GM18867 (cell line): ENCODE data around the gene THOC2.
A peak's percentile ranks its signal among the peaks of the same experiment; 100 is the strongest.
"Not testable (repeated sequence)": the region's sequence is repeated elsewhere in the genome, so short reads cannot be mapped to it uniquely, and the experiment has no call there.

Source experiments
- ATAC-seq: cut with Tn5 transposase; IDR thresholded peaks from one replicate; pipeline ENCODE4 v1.9.1; 2021; ENCODE audit warnings: mild to moderate bottlenecking, moderate library complexity; ENCODE audit not compliant: unreplicated experiment

THOC2 gene

GRCh38 chrX:123736333-123736921 is 3.6 kb upstream of the THOC2 start:
- no peak for ATAC-seq

DNA sequence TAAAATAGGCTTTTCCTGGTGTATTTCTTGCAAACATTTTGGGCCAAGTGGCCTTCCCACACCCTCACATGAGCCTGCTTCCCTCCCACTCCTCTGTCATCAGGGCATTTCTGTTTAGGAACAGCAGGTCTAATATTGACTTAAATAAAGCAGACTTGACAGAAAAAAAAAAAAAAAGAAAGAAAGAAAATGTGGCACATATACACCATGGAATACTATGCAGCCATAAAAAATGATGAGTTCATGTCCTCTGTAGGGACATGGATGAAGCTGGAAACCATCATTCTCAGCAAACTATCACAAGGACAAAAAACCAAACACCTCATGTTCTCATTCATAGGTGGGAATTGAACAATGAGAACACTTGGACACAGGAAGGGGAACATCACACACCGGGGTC is 2.3 kb upstream of the THOC2 start:
- ATAC-seq = not testable (repeated sequence)

DNA sequence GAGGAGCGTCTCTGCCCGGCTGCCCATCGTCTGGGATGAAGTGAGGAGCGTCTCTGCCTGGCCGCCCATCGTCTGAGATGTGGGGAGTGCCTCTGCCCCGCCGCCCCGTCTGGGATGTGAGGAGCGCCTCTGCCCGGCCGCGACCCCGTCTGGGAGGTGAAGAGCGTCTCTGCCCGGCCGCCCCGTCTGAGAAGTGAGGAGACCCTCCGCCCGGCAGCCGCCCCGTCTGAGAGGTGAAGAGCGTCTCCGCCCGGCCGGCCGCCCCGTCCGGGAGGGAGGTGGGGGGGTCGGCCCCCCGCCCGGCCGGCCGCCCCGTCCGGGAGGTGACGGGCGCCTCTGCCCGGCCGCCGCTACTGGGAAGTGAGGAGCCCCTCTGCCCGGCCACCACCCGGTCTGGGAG is 1.2 kb upstream of the THOC2 start:
- ATAC-seq = not testable (repeated sequence)

DNA sequence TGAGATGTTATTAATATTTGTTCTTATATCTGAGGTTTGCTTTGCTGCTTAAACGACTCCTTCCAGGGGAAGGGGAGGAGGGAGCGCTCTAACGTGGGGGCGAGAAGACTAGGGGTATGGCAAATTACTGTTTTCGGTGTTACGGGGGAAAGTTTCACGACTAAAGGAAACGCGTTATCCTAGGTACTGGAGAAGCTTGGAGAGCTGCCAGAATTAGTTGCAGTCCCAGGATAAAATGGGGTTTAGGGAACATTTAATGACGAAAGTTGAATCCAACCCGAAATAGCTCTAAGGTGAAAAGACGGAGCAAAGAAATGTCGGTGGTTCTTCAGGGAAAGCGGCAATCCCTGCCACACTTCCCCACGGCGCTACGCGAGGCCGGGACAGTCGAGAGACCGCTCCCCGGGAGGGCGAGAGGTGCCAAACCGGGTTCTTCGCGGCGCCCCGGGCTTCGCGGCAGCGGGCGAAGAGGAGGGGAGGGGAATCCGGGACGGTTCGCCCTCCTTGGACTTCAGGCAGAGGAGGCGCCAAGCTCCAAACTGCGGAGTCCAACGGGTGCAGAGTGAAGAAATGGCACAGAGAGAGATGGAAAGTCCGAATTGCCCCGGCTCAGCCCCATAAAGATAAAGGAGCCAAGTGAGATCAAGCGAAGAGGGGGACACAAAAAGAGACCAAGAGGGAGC is 724 bp downstream of the THOC2 start:
- peak; percentile 9 for ATAC-seq

GRCh38 chrX:123731258-123731986 is 1.4 kb downstream of the THOC2 start:
- ATAC-seq = no peak

- no peak for ATAC-seq
These were observed 4.3 kb downstream of the THOC2 start for GRCh38 chrX:123728554-123728953.

DNA sequence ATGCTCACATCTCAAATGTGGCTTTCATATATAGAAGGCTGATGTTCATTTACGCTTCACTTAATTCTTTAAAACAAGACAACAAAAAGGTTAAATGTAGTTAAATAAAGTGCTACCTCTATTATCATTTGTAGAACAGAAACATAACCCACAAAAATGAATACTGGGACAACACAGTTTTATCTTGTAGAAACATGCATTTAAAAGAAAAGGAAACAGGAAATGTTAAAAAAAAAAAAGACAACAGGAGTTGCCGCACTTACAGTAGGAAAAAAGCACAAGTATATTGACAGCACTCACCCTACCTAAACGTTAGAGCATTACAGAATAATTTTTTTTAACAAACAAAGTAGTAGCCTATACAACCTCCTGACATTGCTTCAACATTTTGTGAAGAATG is 4.8 kb downstream of the THOC2 start:
- ATAC-seq = no peak

DNA sequence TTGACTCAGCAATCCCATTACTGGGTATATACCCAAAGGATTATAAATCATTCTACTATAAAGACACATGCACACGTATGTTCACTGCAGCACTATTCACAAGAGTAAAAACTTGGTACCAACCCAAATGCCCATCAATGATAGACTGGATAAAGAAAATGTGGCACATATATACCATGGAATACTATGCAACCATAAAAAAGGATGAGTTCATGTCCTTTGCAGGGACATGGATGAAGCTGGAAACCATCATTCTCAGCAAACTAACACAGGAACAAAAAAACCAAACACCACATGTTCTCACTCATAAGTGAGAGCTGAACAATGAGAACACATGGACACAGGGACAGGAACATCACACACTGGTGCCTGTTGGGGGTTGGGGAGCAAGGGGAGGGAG is 10.7 kb downstream of the THOC2 start:
- ATAC-seq = not testable (repeated sequence)

DNA sequence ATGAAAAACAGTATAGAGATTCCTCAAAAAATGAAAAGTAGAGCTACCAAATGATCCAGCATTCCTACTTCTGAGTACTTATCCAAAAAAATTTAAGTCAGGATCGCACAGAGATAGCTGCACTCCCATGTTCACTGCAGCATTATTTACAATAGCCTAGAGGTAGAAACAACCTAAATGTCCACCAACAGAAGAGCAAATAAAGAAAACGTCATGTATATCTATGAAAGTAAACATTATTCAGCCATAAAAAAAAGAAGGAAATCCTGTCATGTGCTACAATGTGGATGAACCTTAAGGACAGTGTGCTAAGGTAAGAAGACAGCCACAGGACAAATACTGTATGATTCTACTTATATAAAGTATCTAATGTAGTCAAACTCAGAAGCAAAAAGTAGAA is 12.4 kb downstream of the THOC2 start:
- ATAC-seq = no peak

DNA sequence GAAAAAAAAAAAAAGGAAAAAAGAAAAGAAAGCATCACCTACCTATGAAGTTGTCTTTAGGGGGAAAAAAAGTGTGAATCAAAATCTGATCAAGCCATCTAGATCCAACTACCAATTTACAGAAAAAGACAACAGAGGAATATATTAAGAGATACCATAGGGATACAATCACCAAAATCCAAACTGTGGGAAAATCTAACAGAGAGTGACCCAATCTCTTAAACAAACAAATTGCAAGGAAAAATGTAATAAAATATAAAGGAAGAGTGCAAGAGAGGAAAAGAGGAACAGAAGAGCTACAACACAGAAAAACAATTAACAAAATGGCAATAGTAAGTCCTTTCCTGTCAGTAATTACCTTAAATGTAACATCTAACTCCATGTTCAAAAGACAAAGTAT is 19.0 kb downstream of the THOC2 start:
- ATAC-seq = no peak

DNA sequence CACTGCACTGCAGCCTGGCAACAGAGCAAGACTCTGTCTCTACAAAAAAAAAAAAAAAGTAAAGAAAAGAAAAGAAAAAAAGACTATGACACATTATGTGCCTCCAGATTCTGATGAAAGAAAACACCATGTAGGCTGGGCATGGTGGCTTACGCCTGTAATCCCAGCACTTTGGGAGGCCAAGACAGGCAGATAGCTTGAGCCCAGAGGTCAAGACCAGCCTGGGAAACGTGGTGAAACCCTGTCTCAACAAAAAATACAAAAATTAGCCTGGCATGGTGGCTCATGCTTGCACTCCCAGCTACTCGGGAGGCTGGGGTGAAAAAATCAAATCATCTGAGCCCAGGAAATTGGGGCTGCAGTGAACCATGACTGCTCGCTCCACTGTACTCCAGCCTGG is 19.4 kb downstream of the THOC2 start:
- no peak for ATAC-seq

GRCh38 chrX:123711201-123711600 is 21.7 kb downstream of the THOC2 start:
- not testable (repeated sequence) for ATAC-seq

DNA sequence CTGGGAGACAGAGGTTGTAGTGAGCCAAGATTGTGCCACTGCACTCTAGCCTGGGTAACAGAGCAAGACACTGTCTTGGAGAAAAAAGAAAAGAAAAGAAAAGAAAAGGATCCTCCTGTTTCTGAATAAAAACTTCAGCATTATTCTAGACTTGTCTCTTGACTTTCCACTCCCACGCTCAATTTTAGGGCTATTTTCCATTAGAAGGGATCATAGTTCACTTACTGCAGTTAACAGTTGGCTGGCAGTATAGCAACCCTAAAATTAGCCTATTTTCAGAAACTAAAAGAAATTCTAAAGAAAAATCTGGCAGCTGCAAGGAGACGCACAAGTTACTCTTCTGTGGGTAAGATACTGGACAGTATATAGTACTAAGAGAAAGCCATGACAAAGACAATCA is 28.1 kb downstream of the THOC2 start:
- no peak for ATAC-seq

DNA sequence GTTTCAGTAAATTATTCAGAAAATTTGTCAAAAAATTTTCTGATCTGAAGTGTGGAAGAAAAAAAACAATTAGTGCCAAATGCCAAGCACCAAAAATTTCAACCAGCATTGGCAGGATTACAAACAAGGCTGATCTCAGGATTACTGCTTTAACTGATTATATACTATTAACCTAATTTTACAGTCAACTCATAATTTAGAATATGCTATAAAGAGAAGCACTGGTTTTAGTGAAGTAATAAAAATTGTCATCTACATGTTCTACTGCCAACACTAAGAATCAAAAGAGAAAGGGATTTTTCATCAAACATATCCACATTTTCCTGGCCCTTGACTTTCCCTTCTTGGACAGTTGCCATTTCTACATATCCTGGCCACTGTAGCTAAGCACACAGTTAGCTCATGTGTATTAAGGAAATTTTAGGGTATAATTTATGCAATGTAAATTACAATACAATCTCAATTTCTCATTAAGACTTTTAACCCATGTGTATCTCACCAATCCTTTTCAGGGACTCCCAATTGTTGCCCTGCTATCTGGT is 33.8 kb downstream of the THOC2 start:
- ATAC-seq = no peak

- ATAC-seq = no peak
These were observed 36.5 kb downstream of the THOC2 start for GRCh38 chrX:123696334-123696733.

GRCh38 chrX:123695242-123695641 is 37.6 kb downstream of the THOC2 start:
- ATAC-seq = no peak

DNA sequence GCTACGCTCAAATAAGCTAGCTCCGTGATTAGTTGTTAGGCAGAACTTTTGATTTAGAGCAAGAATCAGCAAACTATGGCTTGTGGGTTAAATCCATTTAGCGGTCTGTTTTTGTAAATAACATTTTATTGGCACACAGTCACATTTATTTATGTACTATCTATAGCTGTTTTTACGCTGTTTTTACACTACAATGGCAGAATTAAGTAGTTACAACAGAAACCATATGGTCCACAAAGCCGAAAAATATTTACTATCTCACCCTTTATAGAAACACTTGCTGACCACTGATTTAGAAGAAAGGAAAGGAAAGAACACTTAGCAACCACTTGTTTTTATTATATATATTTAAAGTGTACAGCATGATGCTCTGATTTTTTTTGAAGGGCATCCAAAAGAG is 41.1 kb downstream of the THOC2 start:
- ATAC-seq = no peak

DNA sequence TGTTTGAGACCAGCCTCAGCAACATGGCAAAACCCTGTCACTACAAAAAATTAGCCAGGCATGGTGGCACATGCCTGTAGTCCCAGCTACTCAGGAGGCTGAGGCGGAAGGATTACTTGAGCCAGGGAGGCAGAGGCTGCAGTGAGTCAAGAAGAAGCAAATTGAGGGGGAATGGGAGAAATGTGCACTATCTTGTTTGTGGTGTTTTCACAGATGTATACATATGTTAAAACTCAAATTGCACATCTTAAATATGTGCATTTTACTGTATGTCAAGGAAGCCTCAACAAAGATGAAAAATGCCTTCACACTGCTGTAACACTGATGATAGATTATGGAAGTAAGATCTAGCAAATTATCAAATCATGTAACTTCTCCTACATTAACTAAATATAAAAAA is 44.3 kb downstream of the THOC2 start:
- ATAC-seq = no peak

DNA sequence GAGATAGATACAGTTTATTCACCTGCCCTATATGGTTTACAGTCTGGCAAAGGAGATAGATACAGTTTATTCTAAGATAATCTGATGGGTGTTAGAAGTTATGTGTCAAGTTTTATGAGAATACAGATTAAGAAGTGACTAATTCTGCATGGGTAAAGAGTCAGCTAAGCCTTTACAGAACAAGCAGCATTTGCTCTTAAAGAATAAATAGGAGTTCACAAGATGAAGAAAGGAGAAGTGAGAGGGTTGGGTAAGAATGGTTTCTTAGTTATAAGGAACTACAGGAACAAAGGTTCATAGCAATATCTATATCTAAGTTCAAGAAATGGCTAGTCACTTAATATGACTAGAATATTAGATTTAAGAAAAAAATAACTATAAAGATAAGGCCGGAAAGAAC is 47.6 kb downstream of the THOC2 start:
- no peak for ATAC-seq

DNA sequence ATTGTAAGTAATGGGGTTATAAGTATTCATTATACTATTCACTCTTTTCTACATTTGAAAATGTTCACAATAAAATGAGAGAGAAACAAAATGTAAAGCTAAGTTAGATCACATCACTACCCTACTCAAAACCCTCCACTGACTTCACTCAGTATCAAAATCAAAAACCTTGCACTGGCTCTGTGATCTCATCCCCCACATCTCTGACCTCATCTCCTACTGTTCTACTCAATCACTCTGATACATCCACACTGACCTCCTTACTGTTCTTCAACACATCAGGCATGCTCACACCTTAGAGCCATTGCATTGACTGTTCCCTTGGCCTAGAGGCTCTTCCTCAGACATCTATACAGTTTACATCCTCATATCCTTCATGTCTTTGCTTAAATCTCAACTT is 50.7 kb downstream of the THOC2 start:
- ATAC-seq = no peak

DNA sequence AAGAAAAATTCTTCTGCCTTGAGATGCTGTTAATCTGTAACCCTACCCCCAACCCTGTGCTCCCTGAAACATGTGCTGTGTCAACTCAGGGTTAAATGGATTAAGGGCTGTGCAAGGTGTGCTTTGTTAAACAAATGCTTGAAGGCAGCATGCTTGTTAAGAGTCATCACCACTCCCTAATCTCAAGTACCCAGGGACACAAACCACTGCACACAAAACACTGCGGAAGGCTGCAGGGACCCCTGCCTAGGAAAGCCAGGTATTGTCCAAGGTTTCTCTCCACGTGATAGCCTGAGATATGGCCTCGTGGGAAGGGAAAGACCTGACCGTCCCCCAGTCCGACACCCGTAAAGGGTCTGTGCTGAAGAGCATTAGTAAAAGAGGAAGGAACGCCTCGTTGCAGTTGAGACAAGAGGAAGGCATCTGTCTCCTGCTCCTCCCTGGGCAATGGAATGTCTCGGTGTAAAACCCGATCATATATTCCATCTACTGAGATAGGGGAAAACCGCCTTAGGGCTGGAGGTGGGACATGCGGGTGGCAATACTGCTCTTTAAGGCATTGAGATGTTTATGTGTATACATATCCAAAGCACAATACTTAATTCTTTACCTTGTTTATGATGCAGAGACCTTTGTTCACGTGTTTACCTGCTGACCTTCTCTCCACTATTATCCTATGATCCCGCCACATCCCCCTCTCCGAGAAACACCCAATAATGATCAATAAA is 53.0 kb downstream of the THOC2 start:
- ATAC-seq = not testable (repeated sequence)
